SK-MEL-5 (cell line): Measurements from ENCODE around the gene NAV2. TPM values are rescaled to one million over a fixed set of nuclear protein-coding genes. Genes with fewer than 3 reads are reported as not detected.
A peak's percentile ranks its signal among the peaks of the same experiment; 100 is the strongest.
"Not testable (repeated sequence)": the region's sequence is repeated elsewhere in the genome, so short reads cannot be mapped to it uniquely, and the experiment has no call there.

Experiments used
- DNase-seq: peaks from one replicate; pipeline ENCODE4 v3.0.0-alpha.2; 2016; ENCODE audit warnings: low read depth, low spot score
- in situ Hi-C: cut with HindIII; loops from 2 replicates; pipeline ENCODE4 v1.10.0; 2016; ENCODE audit warnings: low sequenced_read_pairs, high pct_unique_total_duplicates, low pct_unique_long_range_greater_than_20kb
- total RNA-seq: library from RNA; depleted of rRNA; stranded (reverse); fragments of >200 nt; shearing (Covaris generic); gene quantifications from 2 replicates; pipeline ENCODE4 v1.2.3, GENCODE V29; 2014

NAV2 gene
- total RNA-seq, 1 experiment from 2014 or later, result 14.5 TPM

DNA sequence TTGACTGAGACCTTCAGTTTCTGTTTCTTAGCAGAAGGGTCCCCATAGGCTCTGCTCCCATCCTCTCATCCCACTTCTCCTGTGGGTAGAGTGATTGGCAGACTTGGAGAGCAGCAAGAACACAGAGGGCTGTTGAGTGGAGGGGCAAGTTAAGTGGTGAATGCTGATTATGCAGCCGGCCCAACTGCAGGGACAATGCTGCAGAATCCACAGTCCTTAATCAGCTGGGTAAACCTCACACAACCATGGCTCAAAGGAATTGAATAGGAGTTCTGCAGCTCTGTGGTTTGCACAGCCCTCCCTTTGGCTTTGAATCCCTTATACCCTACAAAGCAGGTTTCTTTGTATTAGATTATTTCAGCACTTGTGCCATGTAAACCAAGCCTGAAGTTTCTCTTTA is 161.1 kb downstream of the NAV2 start:
- no peak for DNase-seq
- in situ Hi-C loops, result no loop called here

DNA sequence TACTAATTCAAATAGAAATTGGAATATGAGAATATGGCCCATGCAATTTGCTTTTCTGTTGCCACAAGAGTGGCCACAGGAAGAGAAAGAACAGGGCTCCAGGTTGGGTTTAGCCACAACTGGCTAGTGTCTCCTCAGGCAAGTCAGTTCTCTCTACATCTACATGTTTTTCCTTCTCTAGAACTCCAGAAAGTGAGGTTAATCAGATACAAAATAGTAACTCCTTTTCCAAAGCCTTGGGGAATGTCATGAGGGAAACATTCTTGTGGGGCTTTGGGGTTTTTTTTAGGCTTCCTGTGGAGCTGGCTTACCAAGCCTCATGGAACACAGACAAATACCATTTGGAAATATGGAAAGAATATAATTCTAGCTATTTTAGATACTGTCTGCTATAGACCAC is 161.6 kb downstream of the NAV2 start:
- in situ Hi-C loops, result no loop called here
- no peak for DNase-seq

DNA sequence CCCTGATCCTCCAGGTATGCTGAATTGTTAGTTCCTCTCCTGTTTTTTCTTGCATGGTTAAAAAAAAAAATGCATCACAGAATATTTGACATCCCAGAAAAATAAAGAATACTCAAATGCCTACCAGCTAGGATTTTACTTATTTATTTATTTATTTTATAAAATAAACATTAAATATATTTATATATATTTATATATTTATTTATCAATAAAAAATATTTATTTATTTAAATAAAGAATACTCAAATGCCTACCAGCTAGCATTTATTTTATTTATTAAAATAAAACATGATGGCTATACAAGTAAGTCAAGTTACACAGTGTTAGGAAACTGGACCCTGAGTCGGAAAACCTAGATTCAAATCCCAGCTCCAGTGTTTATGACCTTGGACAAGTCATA is 164.1 kb downstream of the NAV2 start:
- in situ Hi-C loops, result no loop called here
- DNase-seq, result no peak

DNA sequence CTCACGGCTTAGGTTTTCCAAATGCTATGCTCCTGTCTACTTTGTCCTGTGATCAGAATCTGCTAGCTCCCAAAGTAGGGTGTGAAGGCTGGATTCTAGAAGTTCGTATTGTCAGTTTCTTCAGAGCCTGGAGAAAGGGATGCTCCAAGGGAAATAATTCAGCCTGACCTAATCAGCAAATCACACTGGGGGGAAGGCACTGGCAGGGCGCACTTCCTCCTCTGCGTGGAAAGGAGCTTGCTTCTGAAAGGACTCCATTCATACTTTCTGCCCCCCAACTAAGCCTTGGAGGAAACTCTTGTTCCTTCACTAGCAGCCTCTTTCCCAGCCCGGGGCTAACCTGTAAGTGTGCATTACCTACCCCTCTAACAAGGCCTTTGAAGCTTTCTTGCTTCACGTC is 165.9 kb downstream of the NAV2 start:
- peak; percentile 37 for DNase-seq
- in situ Hi-C loops, result no loop called here

DNA sequence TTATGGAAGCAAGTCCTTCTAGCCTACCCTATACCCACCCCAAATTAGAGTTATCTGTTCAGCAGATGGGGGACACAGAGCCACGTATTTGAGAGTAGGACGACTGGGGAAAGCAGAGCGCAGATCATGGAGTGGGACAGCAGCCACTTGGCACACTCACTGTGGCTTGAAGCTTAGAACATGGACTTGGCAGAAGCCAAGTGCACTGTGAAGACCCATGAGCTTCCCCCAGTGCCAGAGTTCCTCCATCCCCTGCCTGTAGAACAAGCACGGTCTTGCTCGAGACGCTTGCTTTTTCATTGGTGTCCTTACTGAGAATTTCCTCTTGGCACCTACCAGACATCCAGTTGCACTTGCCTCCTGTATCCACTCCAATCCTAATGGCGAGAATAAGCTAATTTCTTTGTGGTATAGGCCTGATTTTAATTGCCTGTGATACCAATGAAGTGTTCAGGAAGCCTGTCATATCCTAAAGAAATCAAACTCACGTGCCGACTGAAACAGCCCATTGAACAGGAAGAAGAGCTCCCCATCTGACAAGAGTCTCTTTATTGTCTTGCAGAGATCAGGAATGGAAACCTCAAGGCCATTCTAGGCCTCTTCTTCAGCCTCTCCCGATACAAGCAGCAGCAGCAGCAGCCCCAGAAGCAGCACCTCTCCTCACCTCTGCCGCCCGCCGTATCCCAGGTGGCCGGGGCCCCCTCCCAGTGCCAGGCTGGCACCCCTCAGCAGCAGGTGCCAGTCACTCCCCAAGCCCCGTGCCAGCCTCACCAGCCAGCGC is 166.9 kb downstream of the NAV2 start:
- peak; percentile 28 for DNase-seq
- in situ Hi-C loops, result no loop called here

DNA sequence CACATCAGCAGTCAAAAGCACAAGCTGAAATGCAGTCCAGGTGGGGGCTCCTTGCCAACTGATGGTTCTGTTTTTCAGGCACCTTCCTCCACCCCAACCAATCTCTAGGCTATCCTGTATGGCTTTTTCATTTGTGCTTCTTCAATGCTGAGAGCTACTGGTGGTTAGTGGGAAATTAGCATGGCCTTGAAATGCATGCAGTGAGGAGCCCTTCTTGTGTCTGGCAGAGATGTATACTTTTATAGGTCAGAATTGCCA is 167.4 kb downstream of the NAV2 start:
- in situ Hi-C loops, result no loop called here
- no peak for DNase-seq

DNA sequence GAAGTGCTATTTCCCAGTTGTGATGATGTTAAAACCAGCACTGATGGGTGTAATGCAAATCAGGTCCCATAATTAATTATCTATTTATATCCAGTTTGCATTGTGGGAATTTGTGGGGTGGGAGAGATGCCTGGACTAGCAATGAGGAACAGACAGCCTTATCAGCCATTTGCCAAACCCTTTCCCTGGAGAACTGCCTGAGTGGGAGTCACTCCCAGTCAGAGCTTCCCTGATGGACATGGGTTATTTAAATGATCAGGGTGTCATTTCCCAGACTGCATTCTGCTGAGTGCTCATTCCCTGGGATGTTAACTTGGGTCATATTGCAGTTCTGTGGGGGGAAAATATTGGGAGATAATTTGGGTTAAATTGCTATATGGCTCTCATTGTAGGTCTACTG is 168.5 kb downstream of the NAV2 start:
- in situ Hi-C loops, result no loop called here
- no peak for DNase-seq

DNA sequence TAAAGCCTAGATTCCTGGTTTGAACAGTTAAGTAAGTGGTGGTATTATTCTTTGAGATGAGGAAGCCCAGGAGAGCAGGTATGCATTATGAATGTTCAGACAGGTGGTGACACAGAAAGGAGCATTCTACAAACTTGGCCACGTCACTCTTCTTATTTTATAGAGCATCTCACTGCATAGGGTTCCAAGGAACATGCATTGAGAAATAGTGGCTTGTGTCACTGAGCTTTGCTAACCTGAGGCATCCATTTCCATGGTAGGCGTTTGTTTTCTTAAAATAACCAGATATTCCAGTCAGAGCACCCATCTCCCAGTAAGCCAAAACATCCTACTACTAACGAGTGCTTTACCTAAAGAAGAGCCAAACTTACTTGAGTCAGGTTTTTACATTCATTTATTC is 169.7 kb downstream of the NAV2 start:
- in situ Hi-C loops, result no loop called here
- no peak for DNase-seq

DNA sequence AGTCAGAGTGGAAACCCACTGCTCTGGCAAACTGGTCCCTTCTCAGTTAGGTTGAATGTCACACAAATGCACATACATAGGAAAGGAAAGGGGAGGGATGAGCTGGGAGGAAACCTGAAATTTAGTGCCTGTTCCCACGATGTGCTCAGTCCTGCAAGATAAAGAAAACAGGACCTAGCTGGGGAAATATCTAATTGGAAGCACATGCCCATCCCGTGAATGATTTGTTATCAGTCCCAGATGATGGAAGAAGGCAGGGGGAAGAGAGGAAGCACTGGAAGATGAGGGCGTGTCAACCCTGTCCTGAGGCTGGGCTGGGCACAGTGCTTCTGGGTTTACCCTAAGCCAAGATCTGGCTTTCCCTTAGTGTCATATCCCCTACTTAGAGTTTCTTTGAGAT is 173.9 kb downstream of the NAV2 start:
- in situ Hi-C loops, result no loop called here
- no peak for DNase-seq

DNA sequence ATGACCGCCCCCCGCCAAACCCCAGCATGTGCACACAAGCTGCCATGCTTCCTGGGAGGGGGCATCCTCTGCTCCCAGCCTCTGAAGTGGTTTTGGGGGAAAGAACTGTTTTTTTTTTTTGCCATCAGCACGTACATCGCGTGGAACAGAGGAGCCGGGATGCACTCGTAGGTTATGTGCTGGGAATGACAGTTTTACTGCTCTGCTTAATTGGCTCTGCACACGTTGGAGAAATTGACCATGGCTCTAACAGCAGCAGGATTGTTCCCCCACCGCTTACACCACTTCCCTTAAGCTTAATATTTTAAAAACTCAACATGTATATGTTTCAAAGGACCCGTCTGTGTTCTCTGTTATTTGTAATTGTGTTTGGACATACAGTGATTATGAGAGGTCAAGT is 175.2 kb downstream of the NAV2 start:
- in situ Hi-C loops, result no loop called here
- no peak for DNase-seq

DNA sequence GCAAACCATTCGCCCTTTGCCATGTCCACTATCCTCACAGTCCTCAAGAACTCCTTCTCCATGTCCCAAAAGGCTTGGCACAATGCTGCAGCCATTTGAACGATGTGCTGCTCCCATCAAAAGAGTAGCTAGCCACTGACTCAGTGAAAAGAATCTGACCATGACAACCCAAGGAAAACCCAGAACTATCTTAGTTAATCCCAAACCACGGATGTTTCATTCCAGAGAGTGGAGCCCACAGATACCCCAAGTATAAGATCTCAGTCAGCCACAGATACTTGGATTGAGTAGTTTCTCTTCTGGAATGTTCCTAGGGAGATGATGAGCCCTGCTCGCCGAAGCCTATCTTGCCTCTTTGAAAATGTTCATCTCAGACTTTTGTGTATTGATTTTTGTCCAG is 176.9 kb downstream of the NAV2 start:
- in situ Hi-C loops, result no loop called here
- DNase-seq, result no peak

DNA sequence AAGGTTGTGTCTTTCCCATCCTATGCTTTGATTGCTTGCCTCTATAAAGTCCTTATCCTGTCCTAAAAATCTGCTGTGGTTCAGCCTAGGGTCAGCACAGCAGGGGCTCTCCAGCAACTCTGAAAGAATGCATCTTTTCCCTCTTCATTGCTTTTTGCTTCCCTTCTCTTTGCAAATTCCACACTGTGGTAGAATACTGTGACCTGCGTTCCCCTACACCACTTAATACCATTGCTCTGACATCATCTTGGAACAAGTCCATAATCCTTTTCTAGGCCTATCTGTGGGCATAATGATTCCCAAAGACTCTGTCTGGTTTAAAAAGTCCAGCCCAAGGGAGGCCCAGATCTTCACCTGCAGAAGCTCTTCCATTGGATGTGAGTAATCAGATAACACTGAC is 177.7 kb downstream of the NAV2 start:
- DNase-seq, result no peak
- in situ Hi-C loops, result no loop called here

DNA sequence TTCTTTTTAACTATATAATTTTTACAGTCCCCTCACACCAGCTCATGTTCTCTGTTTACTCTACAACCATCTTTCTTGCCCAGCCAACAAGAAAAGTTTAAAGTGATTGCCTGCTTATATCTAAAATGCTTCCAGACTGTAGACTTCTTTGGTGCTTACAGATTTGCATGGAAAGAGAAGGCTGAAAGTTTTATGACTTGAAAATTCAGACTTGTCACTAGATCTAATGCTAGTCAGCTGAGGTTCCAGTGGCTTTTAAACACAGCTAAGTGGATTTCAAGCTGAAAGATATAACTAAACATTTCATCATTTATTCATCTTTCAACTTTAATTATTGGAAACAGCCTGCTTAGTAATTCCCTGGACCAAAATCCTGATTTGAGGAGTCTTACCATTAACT is 178.4 kb downstream of the NAV2 start:
- DNase-seq, result no peak
- in situ Hi-C loops, result no loop called here

DNA sequence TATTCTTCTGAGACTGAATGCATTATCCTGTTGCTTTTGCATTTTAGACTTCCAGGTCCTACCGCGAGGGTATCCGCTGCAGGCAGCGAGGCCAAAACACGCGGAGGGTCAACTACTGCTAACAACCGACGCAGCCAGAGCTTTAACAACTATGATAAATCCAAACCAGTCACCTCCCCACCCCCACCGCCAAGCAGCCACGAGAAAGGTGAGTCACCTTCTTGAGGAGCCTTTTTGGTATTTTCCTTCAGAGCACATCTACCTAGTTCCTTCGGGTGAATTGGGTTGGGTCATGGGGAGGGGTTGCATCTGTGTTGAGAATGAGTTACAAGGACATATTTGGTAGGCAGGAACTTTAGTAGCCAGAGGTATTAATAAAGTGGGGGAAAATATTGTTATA is 179.8 kb downstream of the NAV2 start:
- no peak for DNase-seq
- in situ Hi-C loops, result no loop called here

DNA sequence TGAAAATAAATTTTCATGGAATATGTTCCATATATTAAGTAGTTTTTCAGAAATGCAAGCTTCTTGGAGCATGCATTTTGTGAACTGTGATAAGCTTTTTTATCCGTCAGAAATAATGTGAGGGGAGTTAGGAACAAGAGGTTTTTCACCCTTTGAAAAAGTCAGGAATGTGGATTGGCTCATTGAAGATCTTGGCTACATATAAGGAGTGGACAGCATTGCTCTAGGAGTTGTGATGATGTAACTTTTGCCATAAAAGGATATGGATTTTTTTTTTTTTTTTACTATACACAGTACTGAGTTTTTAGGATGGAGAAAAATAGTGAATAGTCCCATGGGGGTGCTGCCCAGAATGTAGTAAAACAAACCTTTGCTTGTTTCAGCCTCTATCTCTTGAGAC is 180.2 kb downstream of the NAV2 start:
- in situ Hi-C loops, result no loop called here
- DNase-seq, result peak; percentile 17

DNA sequence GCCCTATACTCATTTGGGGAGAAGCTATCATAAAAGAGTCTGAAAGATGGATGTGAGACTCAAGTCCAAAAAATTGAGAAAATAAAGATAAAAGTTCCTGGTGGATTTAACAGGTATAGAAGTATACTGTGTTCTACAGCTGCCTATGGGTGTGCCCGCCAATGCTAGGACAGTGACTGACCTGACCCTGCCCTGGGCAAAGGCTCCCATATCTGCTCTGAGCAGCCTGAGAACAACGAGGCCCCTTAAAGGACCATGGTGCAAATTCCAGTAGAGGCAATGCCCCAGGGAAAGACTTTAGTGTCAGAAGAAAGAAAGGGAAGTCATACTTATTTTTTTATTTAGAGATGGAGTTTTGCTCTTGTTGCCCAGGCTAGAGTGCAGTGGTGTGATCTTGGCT is 181.8 kb downstream of the NAV2 start:
- in situ Hi-C loops, result no loop called here
- no peak for DNase-seq

DNA sequence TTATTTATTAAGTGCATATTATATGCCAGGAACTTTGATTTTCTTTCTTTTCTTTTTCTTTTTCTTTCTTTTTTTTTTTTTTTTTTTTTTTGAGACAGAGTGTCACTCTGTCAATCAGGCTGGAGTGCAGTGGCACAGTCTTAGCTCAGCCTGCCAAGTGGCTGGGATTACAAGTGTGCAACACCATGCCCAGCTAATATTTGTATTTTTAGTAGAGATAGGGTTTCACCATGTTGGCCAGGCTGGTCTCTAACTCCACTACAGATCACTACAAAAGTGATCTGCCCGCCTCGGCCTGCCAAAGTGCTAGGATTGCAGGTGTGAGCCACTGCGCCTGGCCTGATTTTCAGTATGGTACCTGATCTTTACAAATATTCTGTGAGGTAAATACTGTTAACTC is 182.4 kb downstream of the NAV2 start:
- DNase-seq, in situ Hi-C loops: not testable (repeated sequence)

DNA sequence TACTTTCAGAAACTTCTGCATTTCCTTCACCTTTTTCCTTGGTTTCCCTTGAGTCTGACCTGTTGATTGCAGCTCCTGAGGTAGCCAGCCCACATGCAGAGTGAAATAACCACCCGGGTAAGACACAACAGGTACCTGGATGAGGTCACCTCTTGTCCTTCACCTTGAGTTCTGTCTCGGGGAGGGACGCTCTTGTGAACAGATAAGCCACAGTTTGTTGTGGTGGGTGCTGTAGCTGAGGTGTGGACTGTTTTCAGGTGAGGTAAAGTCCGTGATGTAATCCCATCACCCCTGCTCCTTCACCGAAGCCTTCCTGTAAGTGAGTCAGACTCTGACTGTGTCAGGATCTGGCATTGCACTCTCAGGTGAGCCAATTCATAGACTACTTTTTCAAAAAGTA is 183.1 kb downstream of the NAV2 start:
- in situ Hi-C loops, result no loop called here
- DNase-seq, result no peak

DNA sequence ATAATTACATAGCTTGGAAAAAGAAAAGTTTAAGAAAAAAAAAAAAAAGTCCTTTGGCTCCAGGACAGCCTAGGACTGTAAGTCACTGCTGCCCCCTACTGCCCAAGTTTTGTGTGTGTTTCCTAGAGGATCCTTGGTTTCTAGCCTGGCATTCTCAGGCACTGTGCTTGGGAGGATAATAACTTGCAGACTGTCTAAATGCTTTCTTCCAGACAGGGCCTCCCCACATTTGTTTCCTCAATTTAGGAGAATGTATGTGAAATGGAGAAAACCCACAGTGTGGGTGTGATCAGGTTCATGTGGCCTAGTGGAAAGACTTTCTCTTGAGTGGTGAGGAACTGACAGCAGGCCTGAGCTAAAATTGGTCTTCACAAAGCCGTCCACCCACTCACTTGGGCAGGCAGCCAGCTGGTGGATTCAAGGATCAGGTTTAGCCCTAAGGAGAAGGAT is 191.0 kb downstream of the NAV2 start:
- DNase-seq, result peak; percentile 85
- in situ Hi-C loops, result no loop called here

DNA sequence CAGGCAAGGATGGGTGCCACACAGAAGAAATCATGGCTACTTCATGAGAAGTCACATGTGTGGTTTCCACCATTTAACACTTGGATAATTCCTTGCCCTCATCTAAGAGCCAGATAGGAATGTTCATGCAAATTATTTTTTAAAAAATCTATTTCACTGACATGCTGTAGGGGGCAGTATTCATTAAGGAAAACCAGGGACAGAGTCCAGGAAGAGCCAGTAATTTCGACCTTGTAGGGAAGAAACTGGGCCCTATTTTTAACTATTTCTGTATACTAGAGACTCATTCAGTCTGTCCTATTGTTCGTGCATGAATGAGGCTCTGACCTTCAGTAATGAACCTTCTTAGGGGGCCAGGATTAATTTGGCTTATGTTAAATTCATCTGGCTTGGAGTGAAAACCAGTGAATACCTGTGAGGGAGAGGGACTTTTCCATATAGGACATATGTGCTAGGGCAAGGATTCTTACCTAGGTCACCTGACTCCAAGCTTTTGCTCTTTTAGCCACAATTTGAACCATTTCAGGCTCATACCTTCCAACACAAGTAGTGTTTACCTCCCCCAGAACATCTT is 192.7 kb downstream of the NAV2 start:
- in situ Hi-C loops, result no loop called here

More for the DNA sequence above, 192.7 kb downstream of the NAV2 start:
- peak; percentile 57 for DNase-seq
